Activated CD8-positive, alpha-beta memory T cell treated with anti-CD3 and anti-CD28 coated beads for 24 hours (primary cell): ENCODE data around the gene SCRN3.
"Not testable (repeated sequence)": the region's sequence is repeated elsewhere in the genome, so short reads cannot be mapped to it uniquely, and the experiment has no call there.

Source experiments
- DNase-seq: peaks from one replicate; pipeline ENCODE4 v3.0.0-alpha.2; 2020

The SCRN3 gene, protein sequence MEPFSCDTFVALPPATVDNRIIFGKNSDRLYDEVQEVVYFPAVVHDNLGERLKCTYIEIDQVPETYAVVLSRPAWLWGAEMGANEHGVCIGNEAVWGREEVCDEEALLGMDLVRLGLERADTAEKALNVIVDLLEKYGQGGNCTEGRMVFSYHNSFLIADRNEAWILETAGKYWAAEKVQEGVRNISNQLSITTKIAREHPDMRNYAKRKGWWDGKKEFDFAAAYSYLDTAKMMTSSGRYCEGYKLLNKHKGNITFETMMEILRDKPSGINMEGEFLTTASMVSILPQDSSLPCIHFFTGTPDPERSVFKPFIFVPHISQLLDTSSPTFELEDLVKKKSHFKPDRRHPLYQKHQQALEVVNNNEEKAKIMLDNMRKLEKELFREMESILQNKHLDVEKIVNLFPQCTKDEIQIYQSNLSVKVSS

DNA sequence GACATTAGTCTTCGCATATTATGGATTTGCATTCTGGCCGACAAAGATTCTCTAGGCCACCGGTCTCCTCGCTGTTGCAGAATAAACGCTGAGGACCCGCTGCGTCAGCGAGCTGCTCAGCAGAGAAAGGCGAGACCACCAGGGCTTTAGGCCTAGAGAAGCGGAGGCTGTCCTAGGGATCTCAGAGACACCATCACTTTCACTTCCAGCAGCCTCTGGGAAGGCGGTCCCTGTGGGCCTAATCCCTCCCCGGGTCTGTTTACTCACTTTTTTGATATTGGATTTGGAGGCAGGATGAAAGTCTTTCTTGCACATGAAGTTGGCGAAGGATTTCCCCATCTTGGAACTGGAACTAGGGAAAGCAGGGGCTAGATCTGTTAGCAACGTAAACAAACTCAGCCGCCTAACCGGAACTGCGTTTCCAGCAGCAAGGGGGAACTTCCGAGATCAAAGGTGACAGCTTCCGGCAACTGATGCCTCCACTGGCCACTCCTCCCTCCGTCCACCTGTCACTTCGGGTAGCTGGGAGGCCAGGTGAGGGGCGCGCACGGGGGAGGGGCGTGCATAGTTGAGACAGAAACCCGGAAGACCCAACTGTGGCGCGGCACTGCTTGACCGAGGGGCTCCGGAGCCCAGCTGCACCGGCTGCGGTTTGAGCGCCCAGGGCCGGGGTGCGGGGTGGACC is at the start of gene SCRN3:
TSS of gene SCRN3 (plus strand) at position 447 of the 685 bp plus-strand sequence. CDS start 2,554 bp downstream, outside the sequence.
- DNase-seq: peak; percentile 84

DNA sequence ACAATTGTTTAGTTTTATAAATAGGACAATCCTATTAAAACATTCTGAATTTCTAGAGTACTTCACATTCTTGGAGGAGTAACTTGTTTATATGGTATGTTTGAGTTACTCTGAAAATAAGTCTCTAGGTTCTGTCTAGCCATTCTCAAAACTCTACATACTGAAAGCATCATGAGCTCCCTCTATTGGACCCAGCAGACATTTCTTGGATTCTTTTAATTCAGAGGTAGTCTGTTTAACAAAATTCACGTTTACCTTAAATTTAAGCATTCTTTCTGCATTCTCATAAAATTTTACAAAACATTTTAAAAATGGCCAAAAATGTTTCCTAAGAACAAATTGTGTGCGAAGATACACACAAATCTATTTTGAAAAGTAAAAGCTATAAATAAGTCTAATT is 45.5 kb upstream of the SCRN3 start:
- no peak for DNase-seq

DNA sequence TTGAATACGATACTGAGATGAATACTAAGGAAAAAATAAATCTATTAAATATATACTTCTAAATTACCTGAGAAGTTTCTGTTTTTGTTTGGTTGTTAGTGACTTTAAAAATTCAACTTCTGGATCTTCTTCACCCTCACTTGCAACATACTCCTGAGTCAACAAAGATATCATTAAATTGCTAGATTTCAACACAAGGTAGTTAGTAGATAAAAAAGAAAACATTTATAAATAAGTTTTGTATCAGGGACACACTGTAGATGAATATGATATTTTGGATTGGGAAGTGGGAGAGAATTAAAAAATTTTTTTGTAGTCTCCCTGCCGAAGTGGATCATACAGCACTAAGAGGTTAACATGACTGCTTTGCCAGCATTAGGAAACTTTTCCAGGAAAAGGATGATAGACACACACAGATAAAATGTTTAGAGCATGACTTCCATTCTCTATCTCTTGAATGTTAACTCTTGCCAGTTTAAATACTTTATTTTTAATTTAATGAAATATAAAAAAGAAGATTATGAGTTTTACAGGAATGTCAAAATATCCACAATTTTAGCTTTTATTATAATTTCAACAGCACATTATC is 44.8 kb upstream of the SCRN3 start:
- no peak for DNase-seq

DNA sequence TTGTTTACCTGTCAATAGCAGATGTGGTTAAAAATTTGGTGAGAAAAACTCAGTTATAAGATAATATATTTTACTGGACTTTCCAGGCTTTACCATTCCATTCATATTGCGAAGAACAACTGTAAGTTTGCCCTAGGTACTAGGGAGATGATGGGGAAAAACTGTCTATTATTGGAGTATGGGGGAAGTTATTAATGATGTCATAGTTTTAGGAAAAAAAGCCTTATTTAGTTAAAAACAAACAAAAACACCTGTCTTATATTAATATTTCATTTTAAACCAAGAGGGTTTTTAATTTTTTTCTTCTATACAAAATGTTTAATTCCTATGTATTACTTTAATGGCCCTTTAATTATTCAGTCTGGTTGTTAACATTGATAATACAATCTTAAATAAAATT is 42.5 kb upstream of the SCRN3 start:
- no peak for DNase-seq

DNA sequence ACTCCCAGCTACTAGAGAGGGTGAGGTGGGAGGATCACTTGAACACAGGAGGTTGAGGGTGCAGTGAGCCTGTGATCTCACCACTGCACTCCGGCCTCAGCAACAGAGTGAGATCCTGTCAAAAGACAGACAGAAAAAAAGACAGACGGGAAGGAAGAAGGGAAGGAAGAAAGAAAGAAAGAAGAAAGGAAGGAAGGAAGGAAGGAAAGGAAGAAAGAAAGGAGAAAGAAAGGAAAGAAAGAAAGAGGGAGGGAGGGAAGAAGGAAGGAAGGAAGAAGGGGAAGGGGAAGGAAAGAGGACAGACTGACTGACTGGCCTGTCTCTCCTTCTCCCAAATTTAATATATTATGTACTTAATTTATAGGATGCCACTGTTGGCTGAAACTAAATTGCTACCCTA is 39.2 kb upstream of the SCRN3 start:
- no peak for DNase-seq

DNA sequence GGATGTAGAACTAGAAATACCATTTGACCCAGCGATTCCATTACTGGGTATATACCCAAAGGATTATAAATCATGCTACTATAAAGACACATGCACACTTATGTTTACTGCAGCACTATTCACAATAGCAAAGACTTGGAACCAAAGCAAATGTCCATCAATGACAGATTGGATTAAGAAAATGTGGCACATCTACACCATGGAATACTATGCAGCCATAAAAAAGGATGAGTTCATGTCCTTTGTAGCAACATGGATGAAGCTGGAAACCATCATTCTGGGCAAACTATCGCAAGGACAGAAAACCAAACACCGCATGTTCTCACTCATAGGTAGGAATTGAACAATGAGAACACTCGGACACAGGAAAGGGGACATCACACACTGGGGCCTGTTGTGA is 35.9 kb upstream of the SCRN3 start:
- DNase-seq: not testable (repeated sequence)

DNA sequence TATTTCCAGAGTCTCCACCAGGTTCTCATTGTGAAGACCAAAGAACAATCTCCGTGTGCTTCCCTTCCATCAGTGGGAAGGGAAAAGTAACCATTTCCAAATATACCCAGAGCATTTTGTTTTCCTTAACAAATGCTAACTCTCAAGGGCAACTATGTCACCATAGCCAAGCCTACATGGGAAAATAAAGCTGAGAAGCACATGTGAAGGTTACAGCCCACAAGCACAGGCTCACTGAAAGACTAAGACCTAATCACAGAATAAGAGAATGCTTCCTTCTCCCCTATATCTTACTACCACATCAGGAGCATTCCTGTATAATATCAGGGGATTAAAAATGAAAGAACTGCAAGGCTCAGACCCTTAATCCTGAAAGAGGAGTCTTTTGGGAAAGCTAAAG is 32.6 kb upstream of the SCRN3 start:
- DNase-seq: no peak

DNA sequence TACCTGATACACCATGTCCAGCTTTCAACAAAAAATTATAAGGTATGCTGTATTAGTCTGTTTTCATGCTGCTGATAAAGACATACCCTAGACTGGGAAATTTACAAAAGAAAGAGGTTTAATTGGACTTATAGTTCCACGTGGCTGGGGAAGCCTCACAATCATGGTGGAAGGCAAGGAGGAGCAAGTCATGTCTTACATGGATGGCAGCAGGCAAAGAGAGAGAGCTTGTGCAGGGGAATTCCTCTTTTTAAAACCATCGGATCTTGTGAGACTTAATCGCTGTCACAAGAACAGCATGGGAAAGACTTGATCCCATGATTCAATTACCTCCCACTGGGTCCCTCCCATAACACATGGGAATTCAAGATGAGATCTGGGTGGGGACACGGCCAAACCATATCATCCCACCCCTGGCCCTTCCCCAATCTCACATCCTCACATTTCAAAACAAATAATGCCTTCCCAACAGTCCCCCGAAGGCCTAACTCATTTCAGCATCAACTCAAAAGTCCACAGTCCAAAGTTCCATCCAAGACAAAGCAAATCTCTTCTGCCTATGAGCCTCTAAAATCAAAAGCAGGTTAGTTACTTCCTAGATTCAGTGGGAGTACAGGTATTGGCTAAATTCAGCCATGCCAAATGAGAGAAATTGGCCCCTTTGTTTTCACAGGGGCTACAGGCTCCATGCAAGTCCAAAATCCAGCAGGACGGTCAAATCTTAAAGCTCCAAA is 31.9 kb upstream of the SCRN3 start:
- DNase-seq: not testable (repeated sequence)

DNA sequence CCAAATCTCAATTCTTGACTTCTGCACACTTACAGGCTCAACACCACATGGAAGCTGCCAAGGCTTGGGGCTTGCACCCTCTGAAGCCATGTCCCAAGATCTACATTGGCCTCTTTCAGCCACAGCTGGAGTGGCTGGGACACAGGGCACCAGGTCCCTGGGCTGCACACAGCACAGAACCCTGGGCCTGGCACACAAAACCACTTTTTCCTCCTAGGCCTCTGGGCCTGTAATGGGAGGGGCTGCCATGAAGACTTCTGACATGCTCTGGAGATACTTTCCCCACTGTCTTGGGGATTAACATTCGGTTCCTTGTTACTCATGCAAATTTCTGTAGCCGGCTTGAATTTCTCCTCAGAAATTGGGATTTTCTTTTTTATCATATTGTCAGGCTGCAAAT is 30.9 kb upstream of the SCRN3 start:
- DNase-seq: no peak

DNA sequence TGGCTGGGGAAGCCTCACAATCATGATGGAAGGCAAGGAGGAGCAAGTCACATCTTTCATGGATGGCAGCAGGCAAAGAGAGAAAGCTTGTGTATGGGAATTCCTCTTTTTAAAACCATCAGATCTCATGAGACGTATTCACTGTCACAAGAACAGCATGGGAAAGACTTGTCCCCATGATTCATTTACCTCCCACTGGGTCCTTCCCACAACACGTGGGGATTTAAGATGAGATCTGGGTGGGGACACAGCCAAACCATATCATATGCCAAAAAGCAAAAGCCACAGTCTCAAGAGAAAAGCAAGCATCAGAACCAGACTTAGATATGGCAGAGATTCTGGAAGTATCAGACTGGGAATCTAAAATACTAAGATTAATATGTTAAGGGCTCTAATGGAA is 30.0 kb upstream of the SCRN3 start:
- no peak for DNase-seq

DNA sequence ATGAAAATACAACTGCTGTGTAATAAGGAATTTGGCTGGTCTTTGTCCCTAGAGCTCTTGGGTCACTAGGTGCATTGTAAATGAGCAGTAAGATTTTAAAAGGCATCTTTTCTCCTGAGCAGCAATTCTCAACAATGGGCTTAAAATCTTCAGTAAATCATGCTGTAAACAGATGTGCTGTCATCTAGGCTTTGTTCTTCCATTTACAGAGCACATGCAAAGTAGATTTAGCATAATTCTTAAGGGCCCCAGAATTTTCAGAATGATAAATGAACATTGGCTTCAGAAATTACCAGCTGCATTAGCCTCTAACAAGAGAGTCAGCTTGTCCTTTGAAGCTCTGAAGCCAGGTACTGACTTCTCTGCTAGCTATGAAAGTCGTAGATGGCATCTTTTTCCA is 26.8 kb upstream of the SCRN3 start:
- no peak for DNase-seq

DNA sequence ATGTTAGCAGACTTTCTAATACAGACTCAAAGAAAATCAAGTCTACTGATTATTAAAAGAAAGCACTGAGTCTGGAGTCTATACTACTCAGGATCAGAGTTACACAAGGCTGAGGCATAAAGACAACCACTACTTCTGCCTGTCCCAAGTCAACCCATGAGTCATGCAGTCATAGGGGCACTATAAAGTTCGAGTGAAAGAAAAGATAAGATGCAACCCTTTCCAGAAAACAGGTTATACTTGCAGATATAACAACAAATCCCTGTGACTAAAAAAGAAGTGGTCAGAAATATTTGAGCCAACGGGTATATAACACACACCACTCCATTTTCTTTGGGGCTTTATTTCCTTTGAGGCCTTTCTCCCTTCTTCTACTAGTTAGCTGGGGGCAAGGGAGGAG is 18.6 kb upstream of the SCRN3 start:
- no peak for DNase-seq

DNA sequence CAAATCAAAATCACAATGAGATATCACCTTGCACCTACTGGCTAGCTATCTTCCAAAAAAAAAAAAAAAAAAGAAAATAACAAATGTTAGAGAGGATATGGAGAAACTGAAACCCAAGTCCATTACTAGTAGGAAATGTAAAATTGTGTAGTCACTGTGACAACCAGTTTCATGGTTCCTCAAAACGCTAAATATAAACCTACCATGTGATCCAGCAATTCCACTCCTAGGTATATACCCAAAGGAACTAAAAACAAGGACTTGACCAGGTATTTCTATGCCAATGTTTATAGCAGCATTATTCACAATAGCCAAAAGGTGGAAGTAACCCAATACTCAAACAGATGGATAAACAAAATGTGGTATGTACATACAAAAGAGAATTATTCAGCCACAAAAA is 11.7 kb upstream of the SCRN3 start:
- DNase-seq: no peak

DNA sequence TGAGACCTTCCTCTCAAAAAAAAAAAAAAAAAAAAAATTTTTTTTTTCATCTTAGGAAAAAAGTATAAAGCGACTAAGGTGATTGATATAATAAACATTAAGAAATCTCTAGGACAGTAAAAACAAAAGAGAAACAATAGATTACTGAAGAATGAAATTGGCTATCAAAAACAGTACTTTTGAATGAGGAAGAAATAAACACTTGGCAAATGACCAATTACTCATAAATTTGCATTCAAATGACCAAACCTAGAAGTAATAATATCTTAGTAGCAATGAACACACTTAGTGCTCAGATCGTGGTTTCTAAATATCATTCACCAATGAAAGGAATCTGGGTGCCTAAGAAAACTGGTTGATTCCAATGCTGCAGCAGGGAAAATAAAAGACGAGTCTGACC is 10.3 kb upstream of the SCRN3 start:
- DNase-seq: no peak

DNA sequence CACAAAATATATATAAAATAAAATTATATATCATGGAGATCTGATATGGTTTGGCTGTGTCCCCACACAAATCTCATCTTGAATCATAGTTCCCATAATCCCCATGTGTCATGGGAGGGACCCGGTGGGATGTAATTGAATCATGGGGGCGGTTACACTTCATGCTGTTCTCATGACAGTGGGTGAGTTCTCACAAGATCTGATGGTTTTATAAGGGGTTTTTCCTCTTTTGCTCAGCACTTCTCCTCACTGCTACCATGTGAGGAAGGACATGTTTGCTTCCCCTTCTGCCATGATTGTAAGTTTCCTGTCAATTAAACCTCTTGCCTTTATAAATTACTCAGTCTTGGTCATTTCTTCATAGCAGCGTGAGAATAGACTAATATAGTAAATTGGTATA is 6.8 kb upstream of the SCRN3 start:
- not testable (repeated sequence) for DNase-seq

DNA sequence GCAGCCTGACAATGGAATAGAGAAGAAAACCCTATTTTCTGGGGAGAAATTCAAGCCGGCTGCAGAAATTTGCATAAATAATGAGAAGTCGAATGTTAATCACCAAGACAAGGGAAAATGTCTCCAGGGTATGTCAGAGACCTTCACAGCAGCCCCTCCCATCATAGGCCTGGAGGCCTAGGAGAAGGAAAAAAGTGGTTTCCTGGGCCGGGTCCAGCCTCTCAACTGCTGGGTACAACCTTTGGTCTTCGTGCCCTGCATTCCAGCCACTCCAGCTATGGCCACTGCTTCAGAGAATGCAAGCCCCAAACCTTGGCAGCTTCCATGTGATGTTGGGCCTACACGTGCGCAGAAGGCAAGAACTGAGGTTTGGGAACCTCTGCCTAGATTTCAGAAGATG is 6.0 kb upstream of the SCRN3 start:
- DNase-seq: no peak

DNA sequence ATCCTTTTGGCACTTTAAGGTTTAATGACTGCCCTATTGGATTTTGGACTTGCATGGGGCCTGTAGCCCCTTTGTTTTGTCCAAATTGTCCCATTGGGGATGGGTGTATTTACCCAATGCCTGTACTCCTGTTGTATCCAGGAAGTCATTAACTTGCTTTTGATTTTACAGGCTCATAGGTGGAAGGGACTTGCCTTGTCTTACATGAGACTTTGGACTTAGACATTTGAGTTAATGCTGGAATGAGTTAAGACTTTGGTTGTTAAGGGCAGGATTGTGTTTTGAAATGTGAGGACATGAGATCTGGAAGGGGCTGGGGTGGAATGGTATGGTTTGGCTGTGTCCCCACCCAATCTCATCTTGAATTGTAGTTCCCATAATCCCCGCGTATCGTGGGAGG is 5.2 kb upstream of the SCRN3 start:
- DNase-seq: not testable (repeated sequence)

DNA sequence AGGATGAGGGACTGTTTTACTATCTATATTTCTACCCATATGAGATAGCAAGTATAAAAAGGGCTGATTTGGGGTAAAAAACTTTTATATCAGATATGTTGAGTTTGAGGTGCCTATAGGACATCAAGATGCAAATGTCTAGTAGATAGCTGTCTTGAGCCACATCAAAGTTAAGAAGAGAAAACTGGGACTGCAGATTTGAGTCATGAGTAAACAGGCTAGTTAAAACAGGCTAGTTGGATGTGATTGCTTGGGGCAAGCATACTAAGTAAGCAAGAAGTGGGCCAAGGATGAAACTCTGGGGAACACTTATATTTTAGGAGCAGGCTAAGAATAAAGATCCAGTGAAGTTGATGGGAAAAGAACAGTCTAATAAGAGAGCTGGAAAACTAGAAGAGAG is 2.8 kb upstream of the SCRN3 start:
- DNase-seq: no peak

DNA sequence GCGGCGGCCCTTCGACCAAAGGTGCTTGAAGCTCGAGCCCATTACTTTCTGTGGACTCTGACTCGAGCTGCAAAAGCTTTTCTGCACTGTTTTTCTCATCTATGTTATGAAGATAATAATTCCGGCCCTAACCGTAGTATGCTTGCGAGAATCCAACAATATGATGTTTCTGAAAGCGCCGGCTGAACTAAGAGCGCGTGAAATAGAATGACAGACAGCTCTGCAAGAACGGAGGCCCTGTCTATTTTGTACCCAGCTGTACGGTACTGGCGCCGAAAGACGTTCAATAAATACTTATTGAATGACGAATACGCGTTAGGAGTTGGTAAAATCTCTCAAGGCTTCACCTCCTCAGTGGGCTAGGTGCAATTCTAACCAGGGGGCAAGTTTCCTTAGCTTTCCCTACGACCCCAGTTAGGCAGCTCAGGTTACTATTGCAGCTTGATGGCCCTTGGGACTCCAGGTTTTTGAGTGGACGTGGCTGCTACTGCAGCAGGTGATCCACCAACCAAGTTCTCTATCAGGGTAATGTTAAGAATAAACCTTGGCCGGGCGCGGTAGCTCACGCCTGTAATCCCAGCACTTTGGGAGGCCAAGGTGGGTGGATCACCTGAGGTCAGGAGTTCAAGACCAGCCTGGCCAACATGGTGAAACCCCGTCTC is 570 bp downstream of the SCRN3 start:
- no peak for DNase-seq

DNA sequence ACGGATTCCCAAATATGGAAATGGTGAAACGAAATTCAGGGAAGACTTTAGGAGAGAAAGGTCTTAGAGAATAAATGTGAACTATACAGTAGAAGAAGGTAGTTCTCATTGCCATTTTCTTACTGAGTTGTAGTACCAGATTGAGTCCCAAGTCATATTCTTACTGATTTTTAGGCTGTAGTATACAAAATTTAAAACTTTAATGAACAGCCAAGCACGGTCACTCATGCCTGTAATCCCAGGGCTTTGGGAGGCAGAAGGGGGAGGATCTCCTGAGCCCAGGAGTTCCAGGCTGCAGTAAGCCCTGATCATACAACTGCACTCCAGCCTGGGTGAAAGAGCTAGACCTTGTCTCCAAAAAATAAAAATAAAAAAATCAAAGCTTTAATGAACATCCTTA is 2.2 kb downstream of the SCRN3 start:
- DNase-seq: no peak

DNA sequence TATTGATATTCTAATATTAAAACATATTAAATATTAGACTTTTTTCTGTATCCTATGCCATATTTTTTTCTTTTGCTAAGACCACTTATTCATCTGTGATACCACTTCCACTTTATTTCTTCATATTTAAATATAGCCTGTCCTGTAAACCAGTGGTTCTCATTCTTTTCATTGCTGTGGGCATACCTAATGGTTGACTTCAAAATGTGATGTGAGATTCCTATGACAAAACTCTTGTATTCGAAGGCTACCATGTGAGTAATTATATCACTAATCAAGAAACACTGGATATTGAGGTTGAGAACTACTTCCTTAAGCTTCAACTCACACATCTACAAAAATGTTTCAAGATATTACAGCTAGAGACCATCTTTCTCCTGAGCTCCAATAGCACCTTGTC is 3.6 kb downstream of the SCRN3 start:
- no peak for DNase-seq

DNA sequence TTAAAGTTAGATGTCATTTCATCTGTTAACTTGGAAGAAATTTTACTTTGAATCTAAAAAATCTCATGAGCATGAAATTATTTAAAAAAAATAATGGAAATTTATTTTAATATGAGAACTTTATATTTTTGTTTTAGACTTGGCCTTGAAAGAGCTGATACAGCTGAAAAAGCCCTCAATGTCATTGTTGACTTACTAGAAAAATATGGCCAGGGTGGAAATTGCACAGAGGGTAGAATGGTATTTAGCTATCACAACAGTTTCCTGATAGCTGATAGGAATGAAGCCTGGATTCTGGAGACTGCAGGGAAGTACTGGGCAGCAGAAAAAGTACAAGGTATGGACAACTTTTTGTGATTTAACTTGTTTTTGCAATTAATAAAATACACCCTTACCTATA is 5.3 kb downstream of the SCRN3 start:
- no peak for DNase-seq

DNA sequence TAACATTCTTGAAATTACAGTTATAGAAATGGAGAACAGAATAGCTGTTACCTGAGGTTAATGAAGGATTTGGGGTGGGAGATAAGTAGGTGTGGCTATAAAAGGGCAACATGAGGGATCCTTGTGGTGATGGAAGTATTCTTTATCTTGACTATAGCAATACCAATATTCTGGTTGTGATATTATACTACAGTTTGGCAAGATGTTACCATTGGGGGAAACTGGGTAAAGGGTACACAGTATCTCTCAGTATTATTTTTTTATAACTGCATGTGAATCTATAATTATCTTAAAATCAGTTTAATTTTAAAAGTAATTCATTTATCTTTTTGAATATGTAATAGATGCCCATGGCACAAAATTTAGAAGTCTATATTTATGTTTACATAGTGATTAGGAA is 8.1 kb downstream of the SCRN3 start:
- no peak for DNase-seq
